ENCODE results near the gene GH1.

- TF ChIP-seq POLR2A (IDR thresholded peaks at IDR 0.05; ENCODE audit: low read depth, low read length) = no peak
- no peak for TF ChIP-seq POLR2AphosphoS5 (IDR thresholded peaks at IDR 0.05; ENCODE audit: low read depth, low read length)
- TF ChIP-seq TAF1 (IDR thresholded peaks at IDR 0.05; ENCODE audit: borderline replicate concordance, low read depth, low read length) = no peak
Observed at GRCh38 chr17:63939884-63940283, 21.2 kb upstream of the GH1 start.
